H7 (cell line): ENCODE data around the gene CDH11. TPM values are rescaled to one million over a fixed set of nuclear protein-coding genes. Genes with fewer than 3 reads are reported as not detected.

Experiments
- DNase-seq: peaks from one replicate; pipeline ENCODE4 v3.0.0; 2012
- H3K27me3 ChIP-seq: 2 replicates; pipeline ENCODE4 v1.6.0; 2011; ENCODE audit warnings: mild to moderate bottlenecking, low read length; ENCODE audit not compliant: control insufficient read depth, insufficient read depth
- H3K36me3 ChIP-seq: replicated peaks from 2 replicates; pipeline ENCODE4 v1.5.1; 2011; ENCODE audit warnings: low read length; ENCODE audit not compliant: control insufficient read depth, insufficient read depth
- H3K4me3 ChIP-seq: 2 replicates; pipeline ENCODE4 v1.5.1; 2011; ENCODE audit warnings: low read depth, mild to moderate bottlenecking, control low read depth, low read length, moderate library complexity; ENCODE audit not compliant: insufficient read depth
- total RNA-seq: library from RNA; depleted of rRNA; stranded (reverse); fragments of >200 nt; shearing (Covaris generic); gene quantifications from 2 replicates; pipeline ENCODE4 v1.2.3, GENCODE V29; 2014

Gene CDH11
- total RNA-seq, 1 experiment from 2014 or later = 12.9 TPM

DNA sequence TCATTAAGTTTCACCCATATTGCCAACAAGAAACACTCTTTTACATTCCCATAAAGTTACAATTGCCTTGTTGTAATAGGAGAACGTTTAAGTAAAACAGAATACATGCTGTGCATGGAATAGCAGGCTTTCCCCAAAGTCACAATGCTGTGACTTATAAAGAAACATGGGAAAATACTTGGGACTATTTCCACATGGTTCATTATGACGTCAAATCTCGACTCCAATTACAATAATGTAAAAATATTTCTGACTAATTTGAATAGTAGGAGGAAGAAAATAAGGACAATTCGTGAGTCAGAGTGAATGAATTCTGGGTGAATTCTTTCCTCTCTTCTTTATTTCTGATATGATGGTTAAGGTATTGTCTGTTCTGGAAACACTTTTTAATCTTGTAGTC, 52.8 kb downstream of the CDH11 start:
- Histone ChIP-seq H3K36me3 (no peaks in the 10 kb centered on the region), H3K27me3 (no peaks in the 10 kb centered on the region), H3K4me3 (no peak overlapping the region)
- no peak for DNase-seq

- Histone ChIP-seq H3K4me3 (no peak overlapping the region), H3K27me3 (no peaks in the 10 kb centered on the region), H3K36me3 (no peaks in the 10 kb centered on the region)
- DNase-seq = peak; percentile 16
Observed at GRCh38 chr16:65068151-65068740, 53.6 kb downstream of the CDH11 start.

DNA sequence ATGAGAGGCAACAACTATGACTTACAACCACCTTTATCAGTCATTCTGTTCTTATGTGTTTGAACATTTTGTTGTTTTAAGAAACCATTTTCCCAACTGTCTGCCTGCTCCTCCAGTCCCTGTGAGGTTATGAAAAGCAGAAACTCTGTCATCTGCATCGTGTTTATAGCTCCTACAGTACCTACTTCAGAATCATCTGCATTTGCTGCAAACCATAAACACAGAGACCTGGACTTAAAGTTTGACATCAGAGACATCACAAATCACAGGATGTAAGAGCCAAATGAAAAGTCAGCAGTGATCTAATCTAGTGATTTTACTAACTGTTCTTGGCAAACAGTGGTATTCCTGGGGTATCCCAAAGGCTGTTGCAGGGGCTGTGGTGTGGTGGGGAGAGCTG, 55.2 kb downstream of the CDH11 start:
- no peak for DNase-seq
- Histone ChIP-seq H3K27me3 (no peaks in the 10 kb centered on the region), H3K4me3 (no peak overlapping the region), H3K36me3 (no peaks in the 10 kb centered on the region)

- Histone ChIP-seq H3K27me3 (no peaks in the 10 kb centered on the region), H3K4me3 (no peak overlapping the region), H3K36me3 (no peaks in the 10 kb centered on the region)
- DNase-seq = no peak
Observed at GRCh38 chr16:65065031-65065430, 56.8 kb downstream of the CDH11 start.

- no peak for DNase-seq
- Histone ChIP-seq H3K4me3 (no peak overlapping the region), H3K36me3 (no peaks in the 10 kb centered on the region), H3K27me3 (no peaks in the 10 kb centered on the region)
Observed at GRCh38 chr16:65064131-65064530, 57.7 kb downstream of the CDH11 start.

DNA sequence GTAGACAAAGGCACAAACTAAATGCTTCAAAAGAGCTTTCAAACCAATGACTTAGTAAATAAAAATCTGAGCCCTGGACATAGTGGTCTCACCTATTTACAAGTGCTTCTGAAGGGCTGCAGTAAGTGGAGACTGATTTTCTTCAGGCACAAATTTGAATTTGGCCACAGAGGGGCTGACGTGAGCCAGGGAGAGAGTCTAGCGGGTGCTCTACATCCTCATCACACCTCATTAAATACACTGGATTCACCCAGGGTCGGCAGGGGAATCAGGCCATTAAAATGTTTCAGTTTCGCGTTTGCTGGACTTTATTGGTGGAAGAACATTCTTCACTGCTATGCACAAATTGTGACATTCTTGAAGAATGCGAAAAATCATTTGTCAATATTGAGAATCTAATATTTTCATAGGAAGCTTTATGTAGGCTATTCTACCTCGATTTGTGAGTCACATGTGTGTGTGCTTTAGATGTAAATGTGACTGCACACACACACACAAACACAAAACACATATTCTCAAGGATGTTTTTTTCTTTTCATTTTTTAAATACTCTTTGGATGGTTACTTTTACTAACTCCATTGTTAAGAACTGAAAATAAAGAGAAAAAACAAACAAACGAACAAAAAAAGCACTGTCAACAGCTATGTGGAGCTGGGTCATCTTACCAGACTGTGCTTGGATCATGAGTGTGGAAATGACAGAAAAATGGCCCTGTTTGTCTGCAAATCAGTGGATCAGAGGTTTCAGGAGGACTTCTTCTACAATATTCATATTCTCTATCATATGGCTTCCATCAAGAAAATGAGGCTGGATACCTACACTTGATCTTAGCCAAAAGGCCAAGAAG, 58.9 kb downstream of the CDH11 start:
- H3K27me3 ChIP-seq = no peaks in the 10 kb centered on the region
- H3K4me3 ChIP-seq = no peak overlapping the region
- DNase-seq = no peak
- H3K36me3 ChIP-seq = no peaks in the 10 kb centered on the region

GRCh38 chr16:65061935-65062518, 59.8 kb downstream of the CDH11 start:
- no peak for DNase-seq
- Histone ChIP-seq H3K36me3 (no peaks in the 10 kb centered on the region), H3K27me3 (no peaks in the 10 kb centered on the region), H3K4me3 (no peak overlapping the region)

DNA sequence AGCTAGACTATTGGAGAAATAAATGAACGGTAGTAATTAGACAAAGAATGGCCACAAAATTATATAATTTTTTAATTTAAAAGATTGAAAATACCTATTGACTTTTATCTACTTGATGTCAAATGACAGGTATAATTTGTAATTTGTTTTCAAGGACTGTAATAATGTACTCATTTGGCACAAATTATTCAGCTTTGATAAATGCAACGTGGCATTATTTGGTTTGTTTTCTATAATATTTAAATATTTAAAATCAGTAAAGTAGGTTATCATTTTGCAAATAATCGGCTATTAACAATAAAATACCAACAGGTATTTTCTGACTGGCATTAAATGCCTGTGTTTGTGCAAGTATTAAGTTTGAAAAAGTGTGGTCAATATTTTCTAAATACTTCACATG, 60.6 kb downstream of the CDH11 start:
- Histone ChIP-seq H3K36me3 (no peaks in the 10 kb centered on the region), H3K27me3 (no peaks in the 10 kb centered on the region), H3K4me3 (no peak overlapping the region)
- DNase-seq = no peak

DNA sequence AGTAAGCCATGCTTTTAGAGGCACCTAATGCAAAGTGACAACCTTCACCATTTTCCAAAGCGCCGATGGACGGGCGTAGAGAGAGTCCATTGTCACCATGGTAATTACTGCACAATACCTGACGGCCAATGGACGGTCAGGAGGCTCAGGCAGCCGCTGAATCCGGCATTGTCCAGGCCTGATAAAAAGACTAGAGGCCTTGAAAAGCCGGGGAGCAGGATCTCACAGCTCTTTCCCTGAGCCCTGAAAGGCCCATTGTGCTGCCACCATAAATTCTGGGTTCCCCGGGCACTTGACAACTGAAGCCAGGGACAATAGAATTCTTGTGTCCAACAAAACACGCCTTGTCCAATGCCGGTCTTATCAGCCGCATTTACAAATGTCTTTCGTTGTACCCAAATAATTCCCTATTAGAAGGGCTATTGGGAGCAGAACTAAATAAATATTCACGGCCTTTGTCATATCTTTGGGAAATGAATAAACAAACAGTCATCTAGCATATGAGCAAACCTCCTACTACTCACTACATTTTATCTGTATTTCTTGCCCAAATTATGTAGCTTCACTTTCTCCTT, 62.4 kb downstream of the CDH11 start:
- no peaks in the 10 kb centered on the region for H3K27me3 ChIP-seq
- H3K4me3 ChIP-seq = no peak overlapping the region
- DNase-seq = no peak
- no peaks in the 10 kb centered on the region for H3K36me3 ChIP-seq

DNA sequence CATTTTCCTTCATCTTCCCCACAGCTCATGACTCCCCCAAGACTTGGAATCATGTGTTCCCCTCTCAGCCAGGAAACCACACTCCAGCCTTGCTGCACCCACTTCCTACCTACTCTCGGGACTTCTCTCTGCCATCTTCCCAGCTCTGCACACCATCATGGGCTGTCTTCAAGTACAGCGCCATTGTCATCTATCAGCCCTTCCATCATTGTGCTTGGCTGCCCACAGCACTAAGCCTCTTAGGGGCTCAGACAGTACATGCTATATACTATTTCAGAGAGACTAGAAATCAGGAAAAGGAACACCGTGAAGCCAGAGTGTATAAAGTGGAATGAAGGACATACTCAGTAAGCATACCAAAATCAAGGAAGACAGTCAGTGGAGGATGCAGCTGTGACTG, 64.7 kb downstream of the CDH11 start:
- H3K4me3 ChIP-seq = no peak overlapping the region
- H3K27me3 ChIP-seq = no peaks in the 10 kb centered on the region
- no peak for DNase-seq
- no peaks in the 10 kb centered on the region for H3K36me3 ChIP-seq

DNA sequence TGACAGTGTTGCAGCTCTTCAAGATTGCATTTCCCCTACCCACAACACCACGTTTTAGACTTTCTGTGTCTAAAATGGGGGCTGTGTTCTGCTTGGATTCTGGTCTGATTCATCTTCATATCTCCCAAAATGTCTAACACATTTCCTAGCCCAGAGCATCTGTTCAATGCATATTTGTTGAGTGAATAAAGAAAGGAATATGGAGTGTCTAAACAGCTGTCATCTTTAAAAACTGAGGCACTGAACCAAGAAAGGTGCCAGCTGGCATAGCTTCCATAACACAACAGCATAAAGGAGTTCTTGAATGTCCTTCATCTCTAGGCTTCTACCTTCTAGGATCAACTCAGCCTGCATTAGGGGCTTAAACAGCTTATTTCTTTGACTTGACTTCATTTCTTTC, 67.4 kb downstream of the CDH11 start:
- no peaks in the 10 kb centered on the region for H3K36me3 ChIP-seq
- DNase-seq = no peak

DNA sequence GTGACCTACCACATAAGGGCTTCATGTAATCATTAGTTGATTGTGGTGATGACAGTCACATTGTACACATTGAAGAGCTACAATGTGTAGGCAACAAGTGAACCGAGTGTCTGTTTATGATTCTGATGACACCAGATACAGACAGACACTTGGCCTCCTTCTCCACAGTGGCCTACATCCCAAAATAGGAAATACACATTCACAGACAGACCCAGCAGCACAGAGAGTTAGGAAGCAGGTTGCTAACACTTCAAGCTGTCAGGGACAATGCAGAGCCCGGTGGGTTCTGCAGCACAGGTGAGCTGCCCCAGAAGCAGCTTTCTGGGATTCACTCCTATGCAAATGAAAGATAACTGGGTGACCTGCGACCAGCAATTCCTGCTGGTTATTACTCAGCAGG, 72.2 kb downstream of the CDH11 start:
- no peak overlapping the region for H3K4me3 ChIP-seq
- no peak for DNase-seq
- no peaks in the 10 kb centered on the region for H3K36me3 ChIP-seq

More for the DNA sequence above, 67.4 kb downstream of the CDH11 start:
- Histone ChIP-seq H3K4me3 (no peak overlapping the region), H3K27me3 (no peaks in the 10 kb centered on the region)

GRCh38 chr16:65045961-65046360, 75.9 kb downstream of the CDH11 start:
- no peak for DNase-seq
- Histone ChIP-seq H3K4me3 (no peak overlapping the region), H3K36me3 (no peaks in the 10 kb centered on the region), H3K27me3 (no peaks in the 10 kb centered on the region)

More for the DNA sequence above, 72.2 kb downstream of the CDH11 start:
- no peaks in the 10 kb centered on the region for H3K27me3 ChIP-seq

- H3K36me3 ChIP-seq = no peaks in the 10 kb centered on the region
- no peaks in the 10 kb centered on the region for H3K27me3 ChIP-seq
- no peak overlapping the region for H3K4me3 ChIP-seq
- DNase-seq = no peak
Observed at GRCh38 chr16:65044873-65045272, 77.0 kb downstream of the CDH11 start.

DNA sequence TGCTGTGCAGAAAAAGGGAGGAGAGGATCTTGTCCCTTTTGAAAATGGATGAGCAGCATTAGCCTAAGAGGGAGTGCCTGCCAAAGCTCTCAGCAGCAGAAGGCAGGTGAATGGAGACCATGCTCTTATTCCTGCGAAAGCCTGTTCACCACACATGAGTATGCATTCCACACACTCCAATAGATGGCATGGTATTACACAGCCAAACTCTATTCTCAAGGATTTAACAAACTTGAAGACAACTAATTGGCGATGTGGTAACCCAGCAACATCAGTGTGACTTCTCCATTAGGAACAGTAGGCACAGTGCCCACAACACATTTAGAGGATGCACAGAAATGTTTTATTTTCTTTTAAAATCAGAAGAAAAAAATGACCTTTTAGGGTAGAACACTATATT, 77.8 kb downstream of the CDH11 start:
- no peak for DNase-seq
- Histone ChIP-seq H3K4me3 (no peak overlapping the region), H3K27me3 (no peaks in the 10 kb centered on the region), H3K36me3 (no peaks in the 10 kb centered on the region)
